OCI-LY3 (cell line): Measurements from ENCODE around the gene HMX3.

Experiments
- H2AFZ ChIP-seq: fragments of 200-600, 300-600 bp; shearing (Covaris generic); 2 replicates; pipeline ENCODE4 v1.6.0; 2014; ENCODE audit warnings: antibody characterized with exemption, low read depth, low read length
- H3K27ac ChIP-seq: fragments of 200-600, 300-600 bp; sonication (generic); 2 replicates; pipeline ENCODE4 v1.5.1; 2014; ENCODE audit warnings: mild to moderate bottlenecking, low read length, moderate library complexity, mixed read lengths
- H3K27me3 ChIP-seq: fragments of 200-600, 300-600 bp; sonication (generic); 2 replicates; pipeline ENCODE4 v1.6.1; 2014; ENCODE audit warnings: low read depth, low read length, mixed read lengths
- H3K36me3 ChIP-seq: fragments of 200-600, 300-600 bp; sonication (generic); replicated peaks from 2 replicates; pipeline ENCODE3; 2014; ENCODE audit warnings: low read depth, low read length, mixed read lengths
- H3K4me1 ChIP-seq: fragments of 300-600, 200-600 bp; sonication (generic); 2 replicates; pipeline ENCODE4 v1.6.1; 2014; ENCODE audit warnings: low read length, mixed read lengths
- H3K4me2 ChIP-seq: fragments of 200-600, 300-600 bp; sonication (generic); 2 replicates; pipeline ENCODE4 v1.6.1; 2014; ENCODE audit warnings: low read length, mixed read lengths
- H3K4me3 ChIP-seq: fragments of 300-600, 200-600 bp; sonication (generic); 2 replicates; pipeline ENCODE4 v1.5.1; 2014; ENCODE audit warnings: antibody characterized with exemption, mild to moderate bottlenecking, low read length, moderate library complexity
- H3K79me2 ChIP-seq: fragments of 300-600, 200-600 bp; shearing (Covaris generic); 2 replicates; pipeline ENCODE4 v1.6.1; 2014; ENCODE audit warnings: mild to moderate bottlenecking, low read length, mixed read lengths
- H3K9ac ChIP-seq: fragments of 300-600, 200-600 bp; shearing (Covaris generic); 2 replicates; pipeline ENCODE4 v1.6.0; 2014; ENCODE audit warnings: mild to moderate bottlenecking, low read length, moderate library complexity
- H3K9me3 ChIP-seq: fragments of 200-600, 300-600 bp; shearing (Covaris generic); 2 replicates; pipeline ENCODE4 v1.6.1; 2014; ENCODE audit warnings: low read length, mixed read lengths; ENCODE audit not compliant: insufficient read depth
- H4K20me1 ChIP-seq: fragments of 200-600, 300-600 bp; sonication (generic); 2 replicates; pipeline ENCODE4 v1.6.1; 2016; ENCODE audit warnings: low read length, mixed read lengths; ENCODE audit not compliant: insufficient read depth
- EZH2phosphoT487 ChIP-seq: fragments of 200-600 bp; shearing (Covaris generic); IDR thresholded peaks from 2 replicates; pipeline ENCODE4 v1.6.1; 2018; ENCODE audit warnings: antibody characterized with exemption, mixed run types, low read depth
- TF ChIP-seq, protein P1 (sequence below): fragments of 200-600, 300-600 bp; sonication (generic); IDR thresholded peaks from 2 replicates; pipeline ENCODE4 v1.5.1; 2014; ENCODE audit warnings: antibody characterized with exemption, low read length, low read depth

HMX3 gene

GRCh38 chr10:123153486-123154091 is 17.8 kb downstream of the HMX3 start:
- Histone ChIP-seq H3K9ac (peak overlapping the region; percentile 51; the same call in 1 of the 2 replicates), H3K4me2 (peak overlapping the region; percentile 71), H3K27me3 (no peaks in the 10 kb centered on the region), H3K9me3 (no peaks in the 10 kb centered on the region), H3K4me1 (peaks cover 37% of the 10 kb centered on the region), H3K4me3 (peak overlapping the region; percentile 60), H3K79me2 (peaks cover 44% of the 10 kb centered on the region), H3K27ac (peak overlapping the region; percentile 24; the same call in 1 of the 2 replicates), H3K36me3 (peaks cover 37% of the 10 kb centered on the region), H4K20me1 (peaks cover 34% of the 10 kb centered on the region), H2AFZ (peak overlapping the region; percentile 83)
- no peak for TF ChIP-seq EZH2phosphoT487
- TF ChIP-seq, protein P1, sequence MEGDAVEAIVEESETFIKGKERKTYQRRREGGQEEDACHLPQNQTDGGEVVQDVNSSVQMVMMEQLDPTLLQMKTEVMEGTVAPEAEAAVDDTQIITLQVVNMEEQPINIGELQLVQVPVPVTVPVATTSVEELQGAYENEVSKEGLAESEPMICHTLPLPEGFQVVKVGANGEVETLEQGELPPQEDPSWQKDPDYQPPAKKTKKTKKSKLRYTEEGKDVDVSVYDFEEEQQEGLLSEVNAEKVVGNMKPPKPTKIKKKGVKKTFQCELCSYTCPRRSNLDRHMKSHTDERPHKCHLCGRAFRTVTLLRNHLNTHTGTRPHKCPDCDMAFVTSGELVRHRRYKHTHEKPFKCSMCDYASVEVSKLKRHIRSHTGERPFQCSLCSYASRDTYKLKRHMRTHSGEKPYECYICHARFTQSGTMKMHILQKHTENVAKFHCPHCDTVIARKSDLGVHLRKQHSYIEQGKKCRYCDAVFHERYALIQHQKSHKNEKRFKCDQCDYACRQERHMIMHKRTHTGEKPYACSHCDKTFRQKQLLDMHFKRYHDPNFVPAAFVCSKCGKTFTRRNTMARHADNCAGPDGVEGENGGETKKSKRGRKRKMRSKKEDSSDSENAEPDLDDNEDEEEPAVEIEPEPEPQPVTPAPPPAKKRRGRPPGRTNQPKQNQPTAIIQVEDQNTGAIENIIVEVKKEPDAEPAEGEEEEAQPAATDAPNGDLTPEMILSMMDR, result no peak

GRCh38 chr10:123154092-123154710 is 18.4 kb downstream of the HMX3 start, which contains the start of gene BUB3:
Gene BUB3 (plus strand): TSS chr10:123154402. CDS start chr10:123154918, 516 bp downstream.
- H3K4me3 ChIP-seq, result peak within 1 kb of the TSS; percentile 99
- H2AFZ ChIP-seq, result peak within 1 kb of the TSS; percentile 83
- peaks cover 40% of the 10 kb centered on the region for H3K4me1 ChIP-seq
- TF ChIP-seq, protein P1, result no peak
- TF ChIP-seq EZH2phosphoT487, result no peak
- peaks cover 50% of the 10 kb centered on the region for H3K79me2 ChIP-seq
- peak within 1 kb of the TSS; percentile 95 for H3K4me2 ChIP-seq
- H3K9me3 ChIP-seq, result no peaks in the 10 kb centered on the region
- H3K27ac ChIP-seq, result peak within 1 kb of the TSS; percentile 80
- H3K9ac ChIP-seq, result peak within 1 kb of the TSS; percentile 95
- H3K27me3 ChIP-seq, result no peaks in the 10 kb centered on the region
- peaks cover 42% of the 10 kb centered on the region for H3K36me3 ChIP-seq
- H4K20me1 ChIP-seq, result peaks cover 40% of the 10 kb centered on the region

GRCh38 chr10:123154711-123155505 is 19.1 kb downstream of the HMX3 start:
- Histone ChIP-seq H2AFZ (no peak overlapping the region), H3K4me3 (peak overlapping the region; percentile 99), H3K9ac (peak overlapping the region; percentile 95), H3K4me1 (peaks cover 41% of the 10 kb centered on the region), H4K20me1 (peaks cover 40% of the 10 kb centered on the region), H3K79me2 (peaks cover 57% of the 10 kb centered on the region), H3K27ac (peak overlapping the region; percentile 80), H3K27me3 (no peaks in the 10 kb centered on the region), H3K4me2 (peak overlapping the region; percentile 95), H3K36me3 (peaks cover 49% of the 10 kb centered on the region), H3K9me3 (no peaks in the 10 kb centered on the region)
- no peak for TF ChIP-seq EZH2phosphoT487
- TF ChIP-seq, protein P1, result no peak

DNA sequence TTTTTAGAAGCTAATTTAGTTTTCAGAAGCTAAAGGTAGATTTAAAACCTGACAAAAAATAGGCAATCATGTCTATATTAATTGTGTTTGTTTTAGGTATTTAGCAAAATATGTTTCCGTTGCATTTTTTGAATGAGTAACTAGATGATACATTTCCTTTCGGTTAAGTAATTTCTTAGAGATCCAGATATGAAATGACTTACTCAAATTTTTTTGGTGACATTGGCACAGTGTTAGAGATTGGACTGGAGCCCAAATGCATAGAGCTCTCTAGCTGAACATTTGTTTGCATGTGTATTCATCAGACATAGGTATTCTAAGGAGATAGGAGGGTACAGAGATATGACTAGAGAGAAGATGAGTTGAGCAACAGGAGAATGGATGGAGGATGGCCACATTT is 20.3 kb downstream of the HMX3 start:
- no peak overlapping the region for H3K9ac ChIP-seq

More for the DNA sequence above, 20.3 kb downstream of the HMX3 start:
- peaks cover 60% of the 10 kb centered on the region for H3K36me3 ChIP-seq
- H3K4me2 ChIP-seq, result peak overlapping the region; percentile 95
- H3K4me3 ChIP-seq, result peak overlapping the region; percentile 99
- no peaks in the 10 kb centered on the region for H3K9me3 ChIP-seq
- TF ChIP-seq, protein P1, result no peak
- no peak for TF ChIP-seq EZH2phosphoT487
- H3K4me1 ChIP-seq, result peaks cover 53% of the 10 kb centered on the region
- H3K79me2 ChIP-seq, result peaks cover 69% of the 10 kb centered on the region
- H3K27me3 ChIP-seq, result no peaks in the 10 kb centered on the region
- peaks cover 44% of the 10 kb centered on the region for H4K20me1 ChIP-seq
- no peak overlapping the region for H3K27ac ChIP-seq
- no peak overlapping the region for H2AFZ ChIP-seq
